Measurements from ENCODE around the gene L3MBTL2.

DNA sequence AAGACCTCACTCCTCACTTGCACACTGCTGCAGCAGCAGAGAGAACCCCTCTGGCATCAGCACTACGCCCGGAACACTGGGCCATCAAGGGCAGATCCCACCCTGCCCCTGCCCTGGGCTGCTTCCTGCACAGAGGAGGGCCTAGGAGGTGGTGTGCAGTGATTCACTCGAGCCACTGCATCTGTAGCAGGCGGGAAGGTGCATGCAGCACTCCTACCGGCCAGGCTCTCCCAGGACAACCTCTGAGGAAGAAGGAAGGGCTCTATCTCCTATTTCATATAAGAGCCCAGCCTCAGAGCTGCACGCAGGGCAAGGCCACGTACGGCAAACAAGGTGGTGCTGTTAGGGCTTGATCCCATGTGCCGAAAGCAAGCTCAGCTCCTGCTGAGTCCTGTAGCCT, 66.7 kb downstream of the L3MBTL2 start:
- TF ChIP-seq, protein P1, sequence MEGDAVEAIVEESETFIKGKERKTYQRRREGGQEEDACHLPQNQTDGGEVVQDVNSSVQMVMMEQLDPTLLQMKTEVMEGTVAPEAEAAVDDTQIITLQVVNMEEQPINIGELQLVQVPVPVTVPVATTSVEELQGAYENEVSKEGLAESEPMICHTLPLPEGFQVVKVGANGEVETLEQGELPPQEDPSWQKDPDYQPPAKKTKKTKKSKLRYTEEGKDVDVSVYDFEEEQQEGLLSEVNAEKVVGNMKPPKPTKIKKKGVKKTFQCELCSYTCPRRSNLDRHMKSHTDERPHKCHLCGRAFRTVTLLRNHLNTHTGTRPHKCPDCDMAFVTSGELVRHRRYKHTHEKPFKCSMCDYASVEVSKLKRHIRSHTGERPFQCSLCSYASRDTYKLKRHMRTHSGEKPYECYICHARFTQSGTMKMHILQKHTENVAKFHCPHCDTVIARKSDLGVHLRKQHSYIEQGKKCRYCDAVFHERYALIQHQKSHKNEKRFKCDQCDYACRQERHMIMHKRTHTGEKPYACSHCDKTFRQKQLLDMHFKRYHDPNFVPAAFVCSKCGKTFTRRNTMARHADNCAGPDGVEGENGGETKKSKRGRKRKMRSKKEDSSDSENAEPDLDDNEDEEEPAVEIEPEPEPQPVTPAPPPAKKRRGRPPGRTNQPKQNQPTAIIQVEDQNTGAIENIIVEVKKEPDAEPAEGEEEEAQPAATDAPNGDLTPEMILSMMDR (IDR thresholded peaks at IDR 0.05; ENCODE audit: insufficient read depth, low read length, poor library complexity, severe bottlenecking) = no peak
- TF ChIP-seq EZH2phosphoT487 (conservative IDR thresholded peaks at IDR 0.05; ENCODE audit: low read length) = no peak
